Adrenal gland (tissue), 12 donors: ENCODE results near the gene ANKS6. TPM values are rescaled to one million over a fixed set of nuclear protein-coding genes. Genes with fewer than 3 reads are reported as not detected.

ENCODE experiments used
- DNase-seq, 7 donors: peaks; one replicate each; pipeline ENCODE4 v3.0.0-alpha.2; 2019 to 2020
- H3K27ac ChIP-seq, 5 donors: fragments of 200-600 bp; sonication (generic) in 4 of 5; 1 replicate in 3 of 5; 2 replicates in 2 of 5; pipeline versions ENCODE4 v1.5.1 to v1.8.0; 2016 to 2020; ENCODE audit warnings: mild to moderate bottlenecking in 1 of 5
- H3K27me3 ChIP-seq: fragments of 200-600 bp; 2 replicates; pipeline ENCODE4 v1.8.0; 2021
- H3K36me3 ChIP-seq, 2 donors: fragments of 200-600 bp; replicated peaks in 1 of 2; 1 replicate in 1 of 2; 2 replicates in 1 of 2; pipeline versions ENCODE4 v1.5.1 to v1.8.0; 2018 to 2022
- H3K4me1 ChIP-seq, 2 donors: fragments of 200-600 bp; replicated peaks in 1 of 2; 1 replicate in 1 of 2; 2 replicates in 1 of 2; pipeline versions ENCODE4 v1.5.1 to v1.8.0; 2018 to 2021
- H3K4me3 ChIP-seq, 4 donors: fragments of 200-600 bp; sonication (generic) in 3 of 4; one replicate each; pipeline ENCODE4 v1.5.1; 2016 to 2018
- H3K9me3 ChIP-seq, 3 donors: fragments of 200-600 bp; sonication (generic) in 1 of 3; replicated peaks in 1 of 3; 1 replicate in 2 of 3; 2 replicates in 1 of 3; pipeline versions ENCODE4 v1.5.1 to v1.8.0; 2016 to 2021
- CTCF ChIP-seq, 6 experiments: fragments of 450-650 bp in 4 of 6; fragments of 200-600 bp in 2 of 6; sonication (generic) in 1 of 6; IDR thresholded peaks; 1 replicate in 5 of 6; 2 replicates in 1 of 6; pipeline versions ENCODE4 v1.5.1 to v1.8.0; 2016 to 2021; ENCODE audit warnings: antibody characterized with exemption in 6 of 6, mild to moderate bottlenecking in 2 of 6, moderate library complexity in 1 of 6
- POLR2A ChIP-seq, 2 donors: fragments of 450-650 bp; IDR thresholded peaks; one replicate each; pipeline ENCODE4 v1.6.1; 2017; ENCODE audit warnings: antibody characterized with exemption in 2 of 2, mild to moderate bottlenecking in 2 of 2, moderate library complexity in 1 of 2
- WGBS, 4 donors: extraction: QIAGEN DNeasy Blood & Tissue Kit in 2 of 4; methylation state at CpG; one replicate each; pipeline versions ENCODE4 v1.1.5 to v1.1.7; 2013 to 2017; 5-methylcytosine and 5-hydroxymethylcytosine counted together
- intact Hi-C, 2 donors: fragments of 100-400 bp; cut with DNase I; formaldehyde crosslinking; loops; one replicate each; pipeline versions ENCODE4 v1.14.1 to v1.15.0; 2022 to 2023
- polyA plus RNA-seq, 3 donors: library from polyadenylated mRNA; stranded (reverse); fragments of 200-250 nt in 2 of 3; fragments of 350-450 nt in 1 of 3; fragmentation: Illumina TruSeq in 1 of 3; extraction: RNeasy Lipid Tissue Mini Kit (QIAGEN cat#74804) in 1 of 3; gene quantifications; one replicate each; pipeline ENCODE4 v1.2.3, GENCODE V29; 2013 to 2014
- total RNA-seq, 9 donors: library from RNA; depleted of rRNA in 4 of 9; stranded (reverse); fragments of >200 nt in 4 of 9; fragments of 120-200 nt in 1 of 9; fragmentation: NEBNext Ultra II Directional in 1 of 9; extraction: Animal tissue kit (Norgen Biotek cat#: 25700) in 1 of 9; gene quantifications; one replicate each; pipeline versions ENCODE4 v1.1.0 to v1.2.4, GENCODE V29; 2013 to 2023
- donor health status: healthy with polysubstance abuse.
- donor health status: Bipolar disorder and iron deficiency.
- donor health status: DM: yes; HTN: yes; CAD: no.
- donor health status: DM: no; HTN: no; CAD: no.
- donor health status: DM: no; HTN: no; CAD: no.
- donor health status: DM: yes; HTN: yes; CAD: no.

The ANKS6 gene
- total and polyA plus RNA-seq, 12 donors: 4.3 to 28.4 (median 14.9) TPM

DNA sequence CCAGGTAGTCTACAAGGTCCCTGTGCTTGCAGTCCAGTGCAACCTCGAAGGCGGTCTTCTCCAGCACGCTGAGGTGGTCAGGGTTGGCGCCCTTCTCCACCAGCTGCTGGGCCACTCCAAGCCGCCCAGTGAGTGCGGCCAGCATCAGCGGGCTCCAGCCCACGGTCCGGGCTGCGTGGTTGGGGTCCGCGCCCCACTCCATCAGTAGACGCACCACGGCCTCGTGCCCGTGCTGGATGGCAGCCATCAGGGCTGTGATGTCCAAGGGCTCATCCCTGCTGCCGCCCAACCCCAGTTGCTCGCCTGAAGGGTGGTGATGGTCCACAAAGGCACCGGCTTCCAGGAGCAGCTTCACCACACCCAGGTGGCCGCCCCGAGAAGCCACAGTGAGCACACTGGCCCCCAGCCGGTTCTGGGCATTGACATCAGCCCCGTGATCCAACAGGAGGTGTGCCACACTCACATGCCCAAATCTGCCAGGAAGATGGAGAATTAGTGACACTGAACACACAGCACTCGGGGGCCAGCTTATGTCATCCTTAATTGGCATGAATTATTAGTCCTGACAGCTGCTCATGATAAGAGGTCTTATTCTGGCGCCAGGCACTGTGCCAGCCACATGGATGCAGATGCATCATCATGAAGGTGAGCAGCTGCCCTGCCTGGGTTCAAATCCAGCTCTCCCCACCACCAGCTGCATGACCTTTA lies 6.1 kb downstream of the ANKS6 start:
- no peak overlapping the region for H3K27ac ChIP-seq
- no peak for TF ChIP-seq POLR2A (IDR thresholded peaks at IDR 0.05)
- no peak for TF ChIP-seq CTCF (IDR thresholded peaks at IDR 0.05)
- no peaks in the 10 kb centered on the region for H3K27me3 ChIP-seq
- H3K36me3 ChIP-seq: no peaks in the 10 kb centered on the region
- peaks cover 4 to 11% of the 10 kb centered on the region in 2 donors for H3K4me1 ChIP-seq
- whole genome bisulfite sequencing, 4 donors: 0 to 90% (median 89%) methylated on average over 1 to 25 of the region's 25 CpGs; no CpG with 5 or more reads in 1 of the 4 donors
- no peaks in the 10 kb centered on the region for H3K9me3 ChIP-seq
- peak in 2 of 7 donors; percentile 44 to 66 for DNase-seq
- intact Hi-C loops: loop anchor here in 1 of 2 donors (5.0 kb wide), 1 partner anchor 473 kb away; no protein-coding TSS in a partner anchor
- H3K4me3 ChIP-seq: no peak overlapping the region

GRCh38 chr9:98789483-98790133 lies 6.7 kb downstream of the ANKS6 start:
- H3K4me1 ChIP-seq: peaks cover 4 to 6% of the 10 kb centered on the region in 2 donors
- H3K4me3 ChIP-seq: no peak overlapping the region
- no peaks in the 10 kb centered on the region for H3K9me3 ChIP-seq
- DNase-seq: no peak
- H3K36me3 ChIP-seq: no peaks in the 10 kb centered on the region
- H3K27ac ChIP-seq: no peak overlapping the region
- H3K27me3 ChIP-seq: no peaks in the 10 kb centered on the region
- TF ChIP-seq CTCF (IDR thresholded peaks at IDR 0.05): no peak
- TF ChIP-seq POLR2A (IDR thresholded peaks at IDR 0.05): no peak
- intact Hi-C loops: loop anchor here in 1 of 2 donors (5.0 kb wide), 1 partner anchor 472 kb away; no protein-coding TSS in a partner anchor
- 87 to 100% (median 97%) methylated on average over 1 to 5 of the region's 5 CpGs for WGBS, 4 donors

DNA sequence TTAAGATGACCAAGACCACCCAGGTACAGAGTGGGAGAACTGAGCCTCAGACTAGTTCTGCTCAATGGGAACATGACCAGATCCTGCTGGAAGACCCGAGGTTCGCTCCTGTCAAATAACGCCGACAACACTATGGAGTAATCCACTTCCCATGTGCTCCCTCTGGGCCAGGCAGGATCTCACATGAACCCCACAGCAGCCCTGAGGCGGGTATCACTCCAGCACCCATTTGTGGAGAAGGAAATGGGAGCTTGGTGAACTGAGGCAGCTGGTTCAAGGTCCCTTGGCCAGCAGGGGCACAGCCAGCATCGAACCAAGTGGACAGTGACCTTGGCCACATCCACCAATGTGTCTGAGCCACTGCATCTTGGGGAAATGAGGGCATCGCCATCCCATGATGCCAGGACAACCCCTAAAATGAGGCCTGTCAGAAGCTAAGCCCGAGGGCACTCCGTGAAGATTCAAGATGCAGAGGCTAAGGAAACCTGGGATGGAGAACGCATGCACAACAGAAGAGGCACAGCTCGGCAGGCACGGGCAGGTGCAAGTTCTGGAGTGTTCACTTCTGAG lies 8.5 kb downstream of the ANKS6 start:
- no peaks in the 10 kb centered on the region for H3K27me3 ChIP-seq
- H3K4me1 ChIP-seq: peaks cover 4 to 6% of the 10 kb centered on the region in 2 donors
- peak in 2 of 7 donors; percentile 14 to 46 for DNase-seq
- WGBS, 4 donors: 93 to 96% (median 94%) methylated on average over 10 to 12 of the region's 12 CpGs
- no peak overlapping the region for H3K27ac ChIP-seq
- no peaks in the 10 kb centered on the region for H3K36me3 ChIP-seq
- H3K9me3 ChIP-seq: no peaks in the 10 kb centered on the region
- TF ChIP-seq CTCF (IDR thresholded peaks at IDR 0.05) (no peak), POLR2A (IDR thresholded peaks at IDR 0.05) (no peak)
- H3K4me3 ChIP-seq: no peak overlapping the region
- intact Hi-C loops: no loop called here

- no peak overlapping the region for H3K27ac ChIP-seq
- no peaks in the 10 kb centered on the region for H3K27me3 ChIP-seq
- H3K4me1 ChIP-seq: peaks cover 4 to 6% of the 10 kb centered on the region in 2 donors
- no peaks in the 10 kb centered on the region for H3K36me3 ChIP-seq
- no peak for TF ChIP-seq CTCF (IDR thresholded peaks at IDR 0.05)
- TF ChIP-seq POLR2A (IDR thresholded peaks at IDR 0.05): no peak
- 89 to 95% (median 93%) methylated on average over 4 of the region's 4 CpGs for WGBS, 4 donors
- H3K4me3 ChIP-seq: no peak overlapping the region
- DNase-seq: peak in 2 of 7 donors; percentile 16 to 39
- intact Hi-C loops: no loop called here
- H3K9me3 ChIP-seq: no peaks in the 10 kb centered on the region
These were observed 9.4 kb downstream of the ANKS6 start for GRCh38 chr9:98786750-98787510.
